Muscle of arm (tissue), 12 donors: ENCODE measurements around the gene SDR42E1. TPM values are rescaled to one million over a fixed set of nuclear protein-coding genes. Genes with fewer than 3 reads are reported as not detected.
"Not testable (repeated sequence)": the region's sequence is repeated elsewhere in the genome, so short reads cannot be mapped to it uniquely, and the experiment has no call there.

ENCODE experiments used
- DNase-seq: peaks from one replicate; pipeline ENCODE4 v3.0.0-alpha.2; 2013
- polyA plus RNA-seq, 12 donors: library from polyadenylated mRNA; unstranded; fragments of 120-200 nt; gene quantifications; one replicate each; pipeline ENCODE4 v1.2.1, GENCODE V29; 2013; ENCODE audit not compliant: insufficient read length in 12 of 12

SDR42E1 gene
- polyA plus RNA-seq, 12 donors: 0.16 to 4.1 (median 0.67) TPM; not detected in 1

- DNase-seq: no peak
Observed at GRCh38 chr16:82006036-82006435, 5.2 kb downstream of the SDR42E1 start.

- DNase-seq: no peak
Observed at GRCh38 chr16:82005027-82005830, 6.0 kb downstream of the SDR42E1 start.

- DNase-seq: no peak
Observed at GRCh38 chr16:82004601-82005000, 6.7 kb downstream of the SDR42E1 start.

GRCh38 chr16:82002831-82003230, 8.4 kb downstream of the SDR42E1 start:
- no peak for DNase-seq

GRCh38 chr16:81997738-81998137, 13.5 kb downstream of the SDR42E1 start:
- DNase-seq: no peak

- peak; percentile 61 for DNase-seq
Observed at GRCh38 chr16:81996664-81997509, 14.4 kb downstream of the SDR42E1 start.

- DNase-seq: no peak
Observed at GRCh38 chr16:81995651-81996050, 15.6 kb downstream of the SDR42E1 start.

- no peak for DNase-seq
Observed at GRCh38 chr16:81994485-81994884, 16.8 kb downstream of the SDR42E1 start.

- no peak for DNase-seq
Observed at GRCh38 chr16:81992859-81993258, 18.4 kb downstream of the SDR42E1 start.

- no peak for DNase-seq
Observed at GRCh38 chr16:81987706-81988105, 23.6 kb downstream of the SDR42E1 start.

GRCh38 chr16:81987121-81987520, 24.1 kb downstream of the SDR42E1 start:
- DNase-seq: no peak

- not testable (repeated sequence) for DNase-seq
Observed at GRCh38 chr16:81977335-81977942, 33.8 kb downstream of the SDR42E1 start.

- DNase-seq: no peak
Observed at GRCh38 chr16:81975637-81976036, 35.6 kb downstream of the SDR42E1 start.

- DNase-seq: no peak
Observed at GRCh38 chr16:81973737-81974136, 37.5 kb downstream of the SDR42E1 start.

GRCh38 chr16:81971853-81972252, 39.4 kb downstream of the SDR42E1 start:
- DNase-seq: no peak

GRCh38 chr16:81967358-81967757, 43.9 kb downstream of the SDR42E1 start:
- no peak for DNase-seq

GRCh38 chr16:81964808-81965207, 46.5 kb downstream of the SDR42E1 start:
- no peak for DNase-seq

GRCh38 chr16:81956213-81956948, 54.9 kb downstream of the SDR42E1 start:
- no peak for DNase-seq

GRCh38 chr16:81951564-81951963, 59.7 kb downstream of the SDR42E1 start:
- no peak for DNase-seq

- DNase-seq: no peak
Observed at GRCh38 chr16:81946206-81946605, 65.1 kb downstream of the SDR42E1 start.

- no peak for DNase-seq
Observed at GRCh38 chr16:81945665-81946064, 65.6 kb downstream of the SDR42E1 start.
